IMR-90 (cell line): ENCODE measurements around the gene COX8A. TPM values are rescaled to one million over a fixed set of nuclear protein-coding genes. Genes with fewer than 3 reads are reported as not detected.
A peak's percentile ranks its signal among the peaks of the same experiment; 100 is the strongest.

Experiments
- ATAC-seq: fragments of 200-7000 bp; cut with Tn5 transposase; 2 replicates; pipeline ENCODE4 v1.9.1; 2020; ENCODE audit warnings: low read depth, mild to moderate bottlenecking, moderate library complexity
- BruUV-seq: library from RNA; stranded (reverse); fragments of 400-500 nt; replicated peaks from 2 replicates; lab custom pipeline; 2021; lab: Mats Ljungman, UMichigan
- CTCF ChIA-PET: fragments of 300-600 bp; formaldehyde crosslinking; extraction: SDS; loops from one replicate; lab custom pipeline; 2021; ENCODE audit warnings: antibody characterized with exemption; lab: Yijun Ruan, JAX
- POLR2A ChIA-PET: fragments of 300-600 bp; sonication (Branson Sonifier 250); formaldehyde crosslinking; loops from one replicate; lab custom pipeline; 2022; ENCODE audit warnings: antibody characterized with exemption; ENCODE audit not compliant: unreplicated experiment; lab: Charles Lee
- DNase-seq: peaks from one replicate; pipeline ENCODE4 v3.0.0; 2013
- H2AFZ ChIP-seq: replicated peaks from 2 replicates; pipeline ENCODE3; 2013; ENCODE audit warnings: low read length, mild to moderate bottlenecking; ENCODE audit not compliant: poor library complexity
- H2AK5ac ChIP-seq: 2 replicates; pipeline ENCODE4 v1.6.1; 2013; ENCODE audit warnings: low read depth, low read length, inconsistent platforms
- H2AK9ac ChIP-seq: replicated peaks from 2 replicates; pipeline ENCODE3; 2013; ENCODE audit warnings: mild to moderate bottlenecking, low read depth, low read length, moderate library complexity; ENCODE audit not compliant: poor library complexity
- H2BK120ac ChIP-seq: 2 replicates; pipeline ENCODE4 v1.6.1; 2013; ENCODE audit warnings: low read depth, low read length, inconsistent platforms
- H2BK15ac ChIP-seq: 3 replicates; pipeline ENCODE4 v1.6.1; 2013; ENCODE audit warnings: low read depth, low read length, inconsistent platforms
- H2BK20ac ChIP-seq: 2 replicates; pipeline ENCODE4 v1.6.1; 2013; ENCODE audit warnings: low read depth, mild to moderate bottlenecking, inconsistent platforms, low read length, moderate library complexity
- H2BK5ac ChIP-seq: 2 replicates; pipeline ENCODE4 v1.6.1; 2013; ENCODE audit warnings: mild to moderate bottlenecking, low read depth, low read length, inconsistent platforms; ENCODE audit not compliant: poor library complexity, severe bottlenecking
- H3K14ac ChIP-seq: replicated peaks from 2 replicates; pipeline ENCODE4 v1.6.1; 2013; ENCODE audit warnings: low read depth, low read length, inconsistent platforms
- H3K18ac ChIP-seq: 2 replicates; pipeline ENCODE4 v1.6.1; 2013; ENCODE audit warnings: low read depth, low read length, control low read depth
- H3K23ac ChIP-seq: 2 replicates; pipeline ENCODE4 v1.6.1; 2013; ENCODE audit warnings: low read depth, low read length, inconsistent platforms
- H3K27ac ChIP-seq: 2 replicates; pipeline ENCODE4 v1.5.1; 2013; ENCODE audit warnings: mild to moderate bottlenecking, control low read depth, low read length; ENCODE audit not compliant: insufficient read depth
- H3K27me3 ChIP-seq: 2 replicates; pipeline ENCODE4 v1.6.1; 2013; ENCODE audit warnings: low read length; ENCODE audit not compliant: control insufficient read depth, insufficient read depth
- H3K36me3 ChIP-seq: 2 replicates; pipeline ENCODE4 v1.6.1; 2013; ENCODE audit warnings: low read length, mixed read lengths; ENCODE audit not compliant: control insufficient read depth, insufficient read depth
- H3K4ac ChIP-seq: 2 replicates; pipeline ENCODE4 v1.6.1; 2013; ENCODE audit warnings: low read depth, low read length, inconsistent platforms
- H3K4me1 ChIP-seq: 2 replicates; pipeline ENCODE4 v1.6.1; 2013; ENCODE audit warnings: low read length, mixed read lengths; ENCODE audit not compliant: control insufficient read depth, insufficient read depth
- H3K4me2 ChIP-seq: 2 replicates; pipeline ENCODE4 v1.6.1; 2013; ENCODE audit warnings: low read depth, mild to moderate bottlenecking, control low read depth, low read length, moderate library complexity
- H3K4me3 ChIP-seq: 2 replicates; pipeline ENCODE4 v1.5.1; 2013; ENCODE audit warnings: low read depth, mild to moderate bottlenecking, control low read depth, low read length, moderate library complexity; ENCODE audit not compliant: insufficient read depth
- H3K56ac ChIP-seq: 2 replicates; pipeline ENCODE4 v1.6.1; 2013; ENCODE audit warnings: low read length, inconsistent platforms; ENCODE audit not compliant: insufficient read depth; ENCODE audit errors: extremely low read depth
- H3K79me1 ChIP-seq, 2 experiments: 2 replicates each; pipeline ENCODE4 v1.6.1; 2013; ENCODE audit warnings: low read length in 2 of 2, inconsistent platforms in 1 of 2, low read depth in 1 of 2
- H3K9ac ChIP-seq: 2 replicates; pipeline ENCODE4 v1.6.1; 2013; ENCODE audit warnings: low read depth, low read length, control low read depth
- H3K9me1 ChIP-seq: 2 replicates; pipeline ENCODE4 v1.6.1; 2013; ENCODE audit warnings: low read length, inconsistent platforms; ENCODE audit not compliant: insufficient read depth
- H3K9me3 ChIP-seq: 2 replicates; pipeline ENCODE4 v1.6.1; 2013; ENCODE audit warnings: low read length; ENCODE audit not compliant: control insufficient read depth, insufficient read depth
- H4K20me1 ChIP-seq: 2 replicates; pipeline ENCODE4 v1.6.1; 2013; ENCODE audit warnings: low read length, inconsistent platforms; ENCODE audit not compliant: insufficient read depth
- H4K5ac ChIP-seq: 2 replicates; pipeline ENCODE4 v1.6.1; 2013; ENCODE audit warnings: mild to moderate bottlenecking, low read depth, low read length, control low read depth
- H4K8ac ChIP-seq, 2 experiments: 2 replicates each; pipeline ENCODE4 v1.6.1; 2013; ENCODE audit warnings: low read depth in 2 of 2, low read length in 2 of 2, control low read depth in 1 of 2, inconsistent platforms in 1 of 2
- H4K91ac ChIP-seq: 2 replicates; pipeline ENCODE4 v1.6.1; 2013; ENCODE audit warnings: low read depth, low read length, inconsistent platforms; ENCODE audit not compliant: insufficient read depth
- SMC3 ChIP-seq: fragments of 150-350 bp; IDR thresholded peaks from 2 replicates; pipeline ENCODE4 v1.6.1; 2016; ENCODE audit warnings: low read depth, mild to moderate bottlenecking, antibody characterized with exemption, low read length, moderate library complexity
- WGBS, 2 experiments: methylation state at CpG; one replicate each; pipeline versions ENCODE4 v1.1.5 to v1.1.7; 2013; ENCODE audit warnings: missing lambda C conversion rate in 2 of 2; ENCODE audit not compliant: insufficient read length in 1 of 2; ENCODE audit errors: extremely low coverage in 2 of 2; 5-methylcytosine and 5-hydroxymethylcytosine counted together
- dilution Hi-C: fragments of 300-500 bp; cut with HindIII; formaldehyde crosslinking; loops from one replicate; pipeline ENCODE4 v1.14.3; 2018; ENCODE audit warnings: low sequenced_read_pairs; ENCODE audit not compliant: unreplicated experiment
- in situ Hi-C: fragments of 300-500 bp; cut with MboI; formaldehyde crosslinking; loops from 3 replicates; pipeline ENCODE4 v1.14.3; 2019; ENCODE audit warnings: low sequenced_read_pairs, inconsistent platforms, mixed read lengths
- intact Hi-C: fragments of 100-400 bp; cut with micrococcal nuclease; formaldehyde crosslinking; loops from 2 replicates; pipeline ENCODE4 v1.10.0; 2022
- polyA plus RNA-seq, 3 experiments: library from polyadenylated mRNA; depleted of rRNA; stranded (reverse); fragments of >200 nt; gene quantifications; 2 replicates each; pipeline ENCODE4 v1.2.3, GENCODE V29; 2012; ENCODE audit warnings: low replicate concordance in 1 of 3
- total RNA-seq: library from RNA; depleted of rRNA; stranded (reverse); fragments of >200 nt; gene quantifications from 2 replicates; pipeline ENCODE4 v1.2.3, GENCODE V29; 2012
- TF ChIP-seq, protein P1 (sequence below): conservative IDR thresholded peaks from 2 replicates; pipeline ENCODE4 v1.5.1; 2012; ENCODE audit warnings: mild to moderate bottlenecking, low read depth, low read length, improper control_type of control experiment

Gene COX8A
- total and polyA plus RNA-seq, 2 of the 4 experiments (the other 2 are of a cell fraction): 250 to 598 TPM

DNA sequence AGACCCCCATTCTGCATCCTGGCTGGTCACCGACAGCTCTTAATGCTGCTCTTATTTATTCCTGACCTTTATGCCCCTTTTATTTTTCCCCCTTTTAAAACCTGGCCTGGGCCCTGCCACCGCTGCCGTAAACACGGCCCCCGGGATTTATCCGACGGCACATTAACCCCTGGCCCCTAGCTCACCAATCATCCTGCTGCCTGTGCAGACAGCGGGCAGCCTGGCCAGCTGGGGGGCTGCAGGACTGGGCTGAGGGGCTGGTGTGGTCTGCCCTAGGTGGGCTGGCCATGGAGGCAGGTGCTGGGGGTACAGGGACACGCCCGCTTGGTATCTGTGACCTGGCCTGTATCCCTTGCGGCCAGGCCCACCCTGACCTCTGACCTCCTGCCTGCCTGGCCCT, 39.9 kb downstream of the COX8A start:
- Histone ChIP-seq H3K27ac (no peak overlapping the region), H3K27me3 (peaks cover under 1% of the 10 kb centered on the region; the same call in 1 of the 2 replicates), H2AK5ac (no peak overlapping the region), H2BK120ac (no peak overlapping the region), H3K14ac (no peak overlapping the region), H3K9me3 (no peaks in the 10 kb centered on the region), H2BK15ac (no peak overlapping the region), H2AFZ (no peak overlapping the region), H4K5ac (no peak overlapping the region), H3K18ac (no peak overlapping the region), H3K4ac (no peak overlapping the region), H2BK20ac (no peak overlapping the region), H3K9ac (no peak overlapping the region), H4K91ac (no peak overlapping the region), H4K20me1 (0 out of 2 replicates have a peak, but pooled peaks cover 8% of the 10 kb centered on the region), H2BK5ac (no peak overlapping the region), H2AK9ac (peak overlapping the region; percentile 28), H3K36me3 (no peaks in the 10 kb centered on the region), H4K8ac (no peak overlapping the region), H3K56ac (no peak overlapping the region), H3K4me2 (no peak overlapping the region), H3K4me3 (no peak overlapping the region), H3K23ac (no peak overlapping the region), H3K79me1 (no peaks in the 10 kb centered on the region), H3K9me1 (no peaks in the 10 kb centered on the region), H3K4me1 (no peaks in the 10 kb centered on the region)
- no TSS peak for BruUV-seq
- dilution Hi-C loops: no loop called here
- 74% methylated on average over 3 of the region's 11 CpGs; no CpG with 5 or more reads in 1 of the 2 experiments for WGBS, 2 experiments
- ATAC-seq: no peak
- POLR2A ChIA-PET: no interaction called here
- no peak for TF ChIP-seq SMC3
- TF ChIP-seq, protein P1, sequence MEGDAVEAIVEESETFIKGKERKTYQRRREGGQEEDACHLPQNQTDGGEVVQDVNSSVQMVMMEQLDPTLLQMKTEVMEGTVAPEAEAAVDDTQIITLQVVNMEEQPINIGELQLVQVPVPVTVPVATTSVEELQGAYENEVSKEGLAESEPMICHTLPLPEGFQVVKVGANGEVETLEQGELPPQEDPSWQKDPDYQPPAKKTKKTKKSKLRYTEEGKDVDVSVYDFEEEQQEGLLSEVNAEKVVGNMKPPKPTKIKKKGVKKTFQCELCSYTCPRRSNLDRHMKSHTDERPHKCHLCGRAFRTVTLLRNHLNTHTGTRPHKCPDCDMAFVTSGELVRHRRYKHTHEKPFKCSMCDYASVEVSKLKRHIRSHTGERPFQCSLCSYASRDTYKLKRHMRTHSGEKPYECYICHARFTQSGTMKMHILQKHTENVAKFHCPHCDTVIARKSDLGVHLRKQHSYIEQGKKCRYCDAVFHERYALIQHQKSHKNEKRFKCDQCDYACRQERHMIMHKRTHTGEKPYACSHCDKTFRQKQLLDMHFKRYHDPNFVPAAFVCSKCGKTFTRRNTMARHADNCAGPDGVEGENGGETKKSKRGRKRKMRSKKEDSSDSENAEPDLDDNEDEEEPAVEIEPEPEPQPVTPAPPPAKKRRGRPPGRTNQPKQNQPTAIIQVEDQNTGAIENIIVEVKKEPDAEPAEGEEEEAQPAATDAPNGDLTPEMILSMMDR: no peak
- in situ Hi-C loops: no loop called here
- intact Hi-C loops: no loop called here
- CTCF ChIA-PET: no interaction called here
- DNase-seq: no peak
